Measurements from ENCODE around the gene TERT.

The TERT gene

DNA sequence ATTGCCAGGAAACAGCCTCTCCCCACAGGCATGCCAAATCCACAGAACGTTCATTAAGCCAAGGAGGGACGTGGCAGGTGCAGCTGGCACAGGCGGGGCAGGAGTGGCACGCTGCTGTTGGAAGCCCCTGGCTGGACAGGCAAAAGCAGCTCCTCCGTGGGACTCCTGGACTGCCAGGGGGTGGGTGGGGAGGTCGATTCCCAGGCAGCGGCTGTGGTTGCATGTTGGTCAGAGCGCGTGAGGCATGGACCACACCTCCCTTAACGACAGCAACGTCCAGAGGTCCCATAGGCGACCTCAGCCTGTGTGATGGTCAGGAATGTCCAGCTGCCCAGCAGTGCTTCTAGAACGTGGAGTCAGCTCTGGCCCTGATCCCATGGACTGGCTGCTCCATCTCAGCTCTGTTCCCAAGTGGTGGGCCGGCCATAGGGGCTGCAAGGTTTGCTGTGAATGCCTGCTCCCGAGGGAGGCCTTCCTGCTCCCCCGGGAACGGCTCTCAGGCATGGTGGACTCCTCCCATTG lies 86.6 kb downstream of the TERT start:
- peak overlapping the region; percentile 89 for H3K23ac ChIP-seq (ENCODE audit: low read depth, low read length, poor library complexity)
- H3K4me2 ChIP-seq (ENCODE audit: insufficient read depth, low read length, poor library complexity, severe bottlenecking), result no peak overlapping the region
- H2BK5ac ChIP-seq (ENCODE audit: low read length), result peak overlapping the region; percentile 93
- no peak overlapping the region for H2AFZ ChIP-seq (ENCODE audit: low read length)
- H3K9ac ChIP-seq (ENCODE audit: low read depth, low read length, poor library complexity), result no peak overlapping the region
- H3K79me1 ChIP-seq (ENCODE audit: low read depth, low read length), result no peaks in the 10 kb centered on the region
- H3K4me1 ChIP-seq (ENCODE audit: control insufficient read depth in 2 of 2, insufficient read depth in 1 of 2, low read depth in 1 of 2, low read length in 2 of 2), result peaks cover 0 to 3% of the 10 kb centered on the region in 2 donors
- peak overlapping the region; percentile 94 for H2BK15ac ChIP-seq (ENCODE audit: low read length)
- no peak for DNase-seq (ENCODE audit: low spot score)
- H3K14ac ChIP-seq (ENCODE audit: low read length), result no peak overlapping the region
- no peak overlapping the region for H3K4me3 ChIP-seq (ENCODE audit: low read length in 2 of 2)
- no peak overlapping the region for H3K4ac ChIP-seq (ENCODE audit: low read length)
- H4K8ac ChIP-seq (ENCODE audit: low read depth, low read length), result peak overlapping the region; percentile 72
- H2BK12ac ChIP-seq (ENCODE audit: low read length), result peak overlapping the region; percentile 41
- H3K27me3 ChIP-seq (ENCODE audit: control insufficient read depth in 3 of 3, insufficient read depth in 3 of 3, low read depth in 1 of 3, low read length in 3 of 3), result peaks cover 0 to 50% (median 2%) of the 10 kb centered on the region in 3 experiments
- H4K91ac ChIP-seq (ENCODE audit: low read depth, low read length, poor library complexity), result no peak overlapping the region
- peak overlapping the region; percentile 90 for H2AK5ac ChIP-seq (ENCODE audit: low read depth, low read length)
- peak overlapping the region; percentile 47 for H2BK120ac ChIP-seq (ENCODE audit: low read depth, low read length)
- no peaks in the 10 kb centered on the region for H3K36me3 ChIP-seq (replicated peaks in 1 of 2; ENCODE audit: control insufficient read depth in 2 of 2, insufficient read depth in 2 of 2, low read length in 2 of 2)
- H3K9me3 ChIP-seq (replicated peaks in 1 of 2; ENCODE audit: control insufficient read depth in 2 of 2, insufficient read depth in 1 of 2, low read depth in 1 of 2, low read length in 2 of 2), result peaks cover 0 to 4% of the 10 kb centered on the region in 2 donors
- H3K18ac ChIP-seq (ENCODE audit: low read length), result peak overlapping the region; percentile 71
- no peak overlapping the region for H3K27ac ChIP-seq (replicated peaks; ENCODE audit: low read length)
- no CpG with 5 or more reads among the region's 17 CpGs for WGBS, 2 donors (ENCODE audit: extremely low coverage in 2 of 2, insufficient read length in 2 of 2, insufficient replicate concordance in 1 of 2)

GRCh38 chr5:1207555-1207954 lies 87.3 kb downstream of the TERT start:
- WGBS, 2 donors (ENCODE audit: extremely low coverage in 2 of 2, insufficient read length in 2 of 2, insufficient replicate concordance in 1 of 2), result no CpG with 5 or more reads among the region's 6 CpGs
- Histone ChIP-seq H2AK5ac (ENCODE audit: low read depth, low read length) (no peak overlapping the region), H3K14ac (ENCODE audit: low read length) (no peak overlapping the region), H2BK5ac (ENCODE audit: low read length) (no peak overlapping the region), H3K18ac (ENCODE audit: low read length) (no peak overlapping the region), H3K79me1 (ENCODE audit: low read depth, low read length) (peaks cover 1% of the 10 kb centered on the region), H3K27me3 (ENCODE audit: control insufficient read depth in 3 of 3, insufficient read depth in 3 of 3, low read depth in 1 of 3, low read length in 3 of 3) (peaks cover 0 to 53% (median 2%) of the 10 kb centered on the region in 3 experiments), H2BK15ac (ENCODE audit: low read length) (no peak overlapping the region), H3K4me3 (ENCODE audit: low read length in 2 of 2) (no peak overlapping the region), H2BK120ac (ENCODE audit: low read depth, low read length) (no peak overlapping the region), H2BK12ac (ENCODE audit: low read length) (no peak overlapping the region), H2AFZ (ENCODE audit: low read length) (no peak overlapping the region), H4K8ac (ENCODE audit: low read depth, low read length) (no peak overlapping the region), H3K4me2 (ENCODE audit: insufficient read depth, low read length, poor library complexity, severe bottlenecking) (no peak overlapping the region), H3K27ac (replicated peaks; ENCODE audit: low read length) (no peak overlapping the region), H4K91ac (ENCODE audit: low read depth, low read length, poor library complexity) (no peak overlapping the region), H3K9ac (ENCODE audit: low read depth, low read length, poor library complexity) (no peak overlapping the region), H3K4me1 (ENCODE audit: control insufficient read depth in 2 of 2, insufficient read depth in 1 of 2, low read depth in 1 of 2, low read length in 2 of 2) (peaks cover 0 to 3% of the 10 kb centered on the region in 2 donors), H3K23ac (ENCODE audit: low read depth, low read length, poor library complexity) (no peak overlapping the region), H3K9me3 (replicated peaks in 1 of 2; ENCODE audit: control insufficient read depth in 2 of 2, insufficient read depth in 1 of 2, low read depth in 1 of 2, low read length in 2 of 2) (peaks cover 0 to 4% of the 10 kb centered on the region in 2 donors), H3K36me3 (replicated peaks in 1 of 2; ENCODE audit: control insufficient read depth in 2 of 2, insufficient read depth in 2 of 2, low read length in 2 of 2) (no peaks in the 10 kb centered on the region), H3K4ac (ENCODE audit: low read length) (no peak overlapping the region)
- DNase-seq (ENCODE audit: low spot score), result no peak

DNA sequence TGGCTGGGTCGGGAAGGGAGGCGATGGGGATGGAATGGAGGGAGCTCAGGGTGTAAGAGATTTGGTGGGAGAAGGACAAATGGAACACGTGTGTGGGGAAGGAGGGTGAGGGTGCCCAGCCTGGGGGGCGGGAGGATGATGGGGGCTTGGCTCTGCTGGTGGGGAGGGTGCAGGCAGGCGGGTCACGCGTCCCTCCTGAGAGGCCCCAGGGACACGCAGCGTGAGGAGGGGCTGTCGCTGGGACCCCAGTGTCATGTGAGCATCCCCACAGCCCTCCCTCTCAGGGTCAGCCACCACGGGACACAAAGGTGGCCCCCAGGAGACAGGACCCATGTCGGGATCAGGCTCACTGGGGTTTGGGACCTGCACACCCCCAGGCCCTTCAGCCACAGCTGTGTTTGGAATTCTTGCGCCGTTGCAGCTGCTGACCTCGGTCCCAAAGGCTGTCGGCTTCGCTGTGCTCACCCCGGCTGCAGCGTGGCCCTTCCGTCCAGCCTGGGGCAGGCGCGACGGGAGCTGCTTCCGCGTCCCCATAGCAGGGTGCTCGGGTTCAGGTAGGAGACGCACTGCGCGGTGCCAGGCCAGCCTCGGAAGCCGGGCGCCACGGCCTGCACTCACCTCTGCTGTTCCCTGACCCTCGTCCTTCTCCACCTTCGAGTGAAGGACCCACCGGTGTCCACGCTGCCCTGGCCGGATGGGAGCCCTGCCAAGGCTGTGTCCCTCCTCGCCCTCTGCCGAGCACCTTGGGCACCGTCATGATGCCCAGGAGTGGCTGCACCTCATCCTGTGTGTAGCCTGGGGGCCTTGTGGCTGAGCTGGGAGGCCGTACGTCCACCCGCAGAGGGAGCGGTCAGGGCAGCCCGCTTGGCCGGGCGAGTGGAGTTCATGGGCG lies 88.1 kb downstream of the TERT start:
- no CpG with 5 or more reads among the region's 49 CpGs for WGBS, 2 donors (ENCODE audit: extremely low coverage in 2 of 2, insufficient read length in 2 of 2, insufficient replicate concordance in 1 of 2)
- peaks cover 0 to 58% (median 2%) of the 10 kb centered on the region in 3 experiments for H3K27me3 ChIP-seq (ENCODE audit: control insufficient read depth in 3 of 3, insufficient read depth in 3 of 3, low read depth in 1 of 3, low read length in 3 of 3)
- H3K23ac ChIP-seq (ENCODE audit: low read depth, low read length, poor library complexity), result peak overlapping the region; percentile 85
- H3K4me2 ChIP-seq (ENCODE audit: insufficient read depth, low read length, poor library complexity, severe bottlenecking), result no peak overlapping the region
- peak overlapping the region; percentile 84 for H2AK5ac ChIP-seq (ENCODE audit: low read depth, low read length)
- H3K79me1 ChIP-seq (ENCODE audit: low read depth, low read length), result peaks cover 1% of the 10 kb centered on the region
- peak overlapping the region; percentile 72 for H4K8ac ChIP-seq (ENCODE audit: low read depth, low read length)
- peak overlapping the region; percentile 67 for H2BK120ac ChIP-seq (ENCODE audit: low read depth, low read length)
- H3K27ac ChIP-seq (replicated peaks; ENCODE audit: low read length), result no peak overlapping the region
- H3K18ac ChIP-seq (ENCODE audit: low read length), result peak overlapping the region; percentile 64
- peak overlapping the region; percentile 87 for H2BK5ac ChIP-seq (ENCODE audit: low read length)
- H2BK15ac ChIP-seq (ENCODE audit: low read length), result peak overlapping the region; percentile 83
- DNase-seq (ENCODE audit: low spot score), result no peak
- no peak overlapping the region for H3K4me3 ChIP-seq (ENCODE audit: low read length in 2 of 2)
- H3K9me3 ChIP-seq (replicated peaks in 1 of 2; ENCODE audit: control insufficient read depth in 2 of 2, insufficient read depth in 1 of 2, low read depth in 1 of 2, low read length in 2 of 2), result peaks cover 0 to 2% of the 10 kb centered on the region in 2 donors
- H3K9ac ChIP-seq (ENCODE audit: low read depth, low read length, poor library complexity), result no peak overlapping the region
- H3K4me1 ChIP-seq (ENCODE audit: control insufficient read depth in 2 of 2, insufficient read depth in 1 of 2, low read depth in 1 of 2, low read length in 2 of 2), result peaks cover 0 to 3% of the 10 kb centered on the region in 2 donors
- H2BK12ac ChIP-seq (ENCODE audit: low read length), result peak overlapping the region; percentile 58
- H3K14ac ChIP-seq (ENCODE audit: low read length), result no peak overlapping the region
- H2AFZ ChIP-seq (ENCODE audit: low read length), result no peak overlapping the region
- H4K91ac ChIP-seq (ENCODE audit: low read depth, low read length, poor library complexity), result peak overlapping the region; percentile 64
- H3K36me3 ChIP-seq (replicated peaks in 1 of 2; ENCODE audit: control insufficient read depth in 2 of 2, insufficient read depth in 2 of 2, low read length in 2 of 2), result no peaks in the 10 kb centered on the region
- H3K4ac ChIP-seq (ENCODE audit: low read length), result peak overlapping the region; percentile 37
